ENCODE data around the gene CDYL.

Gene CDYL

GRCh38 chr6:4883298-4883697 is 107.1 kb downstream of the CDYL start:
- TF ChIP-seq, protein P1, sequence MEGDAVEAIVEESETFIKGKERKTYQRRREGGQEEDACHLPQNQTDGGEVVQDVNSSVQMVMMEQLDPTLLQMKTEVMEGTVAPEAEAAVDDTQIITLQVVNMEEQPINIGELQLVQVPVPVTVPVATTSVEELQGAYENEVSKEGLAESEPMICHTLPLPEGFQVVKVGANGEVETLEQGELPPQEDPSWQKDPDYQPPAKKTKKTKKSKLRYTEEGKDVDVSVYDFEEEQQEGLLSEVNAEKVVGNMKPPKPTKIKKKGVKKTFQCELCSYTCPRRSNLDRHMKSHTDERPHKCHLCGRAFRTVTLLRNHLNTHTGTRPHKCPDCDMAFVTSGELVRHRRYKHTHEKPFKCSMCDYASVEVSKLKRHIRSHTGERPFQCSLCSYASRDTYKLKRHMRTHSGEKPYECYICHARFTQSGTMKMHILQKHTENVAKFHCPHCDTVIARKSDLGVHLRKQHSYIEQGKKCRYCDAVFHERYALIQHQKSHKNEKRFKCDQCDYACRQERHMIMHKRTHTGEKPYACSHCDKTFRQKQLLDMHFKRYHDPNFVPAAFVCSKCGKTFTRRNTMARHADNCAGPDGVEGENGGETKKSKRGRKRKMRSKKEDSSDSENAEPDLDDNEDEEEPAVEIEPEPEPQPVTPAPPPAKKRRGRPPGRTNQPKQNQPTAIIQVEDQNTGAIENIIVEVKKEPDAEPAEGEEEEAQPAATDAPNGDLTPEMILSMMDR (IDR thresholded peaks at IDR 0.05; ENCODE audit: extremely low read depth, missing control alignments): no peak
- DNase-seq (ENCODE audit: low spot score): no peak

DNA sequence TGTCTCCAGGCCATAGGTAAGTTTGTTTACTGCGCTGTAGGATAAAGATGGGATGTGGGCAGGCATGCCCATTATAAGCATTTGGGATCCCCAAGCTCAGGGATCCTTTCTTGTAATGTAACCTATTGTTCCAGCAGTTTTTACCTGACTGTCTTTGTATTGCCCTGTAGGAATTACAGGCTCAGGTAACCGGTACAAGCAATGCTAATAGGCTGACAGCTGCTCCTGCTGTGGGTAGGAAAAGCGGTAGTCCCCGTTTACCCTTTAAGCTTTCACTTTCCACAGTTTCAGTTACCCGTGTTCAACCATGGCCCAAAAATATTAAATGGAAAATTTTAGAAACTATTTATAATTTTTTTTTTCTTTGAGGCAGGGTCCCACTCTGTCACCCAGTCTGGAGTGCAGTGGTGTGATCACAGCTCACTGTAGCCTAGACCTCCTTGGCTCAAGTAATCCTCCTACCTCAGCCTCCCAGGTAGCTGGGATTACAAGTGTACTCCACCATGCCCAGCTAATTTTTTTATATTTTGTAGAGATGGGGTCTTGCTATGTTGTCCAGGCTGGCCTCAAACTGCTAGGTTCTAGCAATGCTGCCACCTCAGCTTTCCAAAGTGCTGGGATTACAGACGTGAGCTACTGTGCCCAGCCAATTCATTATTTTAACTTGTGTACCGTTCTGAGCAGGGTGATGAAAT is 108.6 kb downstream of the CDYL start:
- DNase-seq (ENCODE audit: low spot score): no peak

GRCh38 chr6:4885341-4885933 is 109.2 kb downstream of the CDYL start:
- TF ChIP-seq, protein P1 (IDR thresholded peaks at IDR 0.05; ENCODE audit: extremely low read depth, missing control alignments): no peak
- no peak for DNase-seq (ENCODE audit: low spot score)

More for the DNA sequence above, 108.6 kb downstream of the CDYL start:
- TF ChIP-seq, protein P1 (IDR thresholded peaks at IDR 0.05; ENCODE audit: extremely low read depth, missing control alignments): no peak

GRCh38 chr6:4888841-4889240 is 112.6 kb downstream of the CDYL start:
- no peak for DNase-seq (ENCODE audit: low spot score)
- TF ChIP-seq, protein P1 (IDR thresholded peaks at IDR 0.05; ENCODE audit: extremely low read depth, missing control alignments): no peak

DNA sequence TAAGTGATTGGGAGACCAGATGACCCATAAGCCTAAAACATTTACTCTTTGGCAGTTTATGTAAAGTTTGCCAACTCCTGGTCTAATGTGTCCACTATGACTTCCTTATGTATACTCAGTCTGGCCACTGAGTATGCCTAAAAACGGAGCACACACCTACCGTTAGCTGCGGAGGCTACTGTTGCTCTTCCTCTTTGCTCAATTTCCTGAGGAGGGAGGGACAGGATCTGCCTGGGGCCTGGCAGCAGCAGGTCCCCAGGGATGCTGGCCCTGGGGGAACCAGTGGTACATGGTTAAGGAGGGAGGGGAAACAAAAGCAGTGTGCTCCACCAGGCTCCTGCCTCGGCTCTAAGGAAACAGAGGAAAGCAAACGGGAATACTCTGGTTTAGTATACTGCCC is 113.5 kb downstream of the CDYL start:
- DNase-seq (ENCODE audit: low spot score): no peak
- TF ChIP-seq, protein P1 (IDR thresholded peaks at IDR 0.05; ENCODE audit: extremely low read depth, missing control alignments): no peak

- no peak for DNase-seq (ENCODE audit: low spot score)
- TF ChIP-seq, protein P1 (IDR thresholded peaks at IDR 0.05; ENCODE audit: extremely low read depth, missing control alignments): no peak
These were observed 114.0 kb downstream of the CDYL start for GRCh38 chr6:4890191-4890590.

GRCh38 chr6:4890627-4891026 is 114.4 kb downstream of the CDYL start:
- DNase-seq (ENCODE audit: low spot score): no peak
- TF ChIP-seq, protein P1 (IDR thresholded peaks at IDR 0.05; ENCODE audit: extremely low read depth, missing control alignments): no peak

Data from GM20000 (cell line).